GM21717 (cell line): ENCODE results near the gene CLTB.

Experiments used
- ATAC-seq: cut with Tn5 transposase; IDR thresholded peaks from one replicate; pipeline ENCODE4 v1.9.1; 2021; ENCODE audit warnings: mild to moderate bottlenecking, moderate library complexity; ENCODE audit not compliant: unreplicated experiment

Gene CLTB

GRCh38 chr5:176355400-176356178, 60.8 kb downstream of the CLTB start:
- no peak for ATAC-seq

DNA sequence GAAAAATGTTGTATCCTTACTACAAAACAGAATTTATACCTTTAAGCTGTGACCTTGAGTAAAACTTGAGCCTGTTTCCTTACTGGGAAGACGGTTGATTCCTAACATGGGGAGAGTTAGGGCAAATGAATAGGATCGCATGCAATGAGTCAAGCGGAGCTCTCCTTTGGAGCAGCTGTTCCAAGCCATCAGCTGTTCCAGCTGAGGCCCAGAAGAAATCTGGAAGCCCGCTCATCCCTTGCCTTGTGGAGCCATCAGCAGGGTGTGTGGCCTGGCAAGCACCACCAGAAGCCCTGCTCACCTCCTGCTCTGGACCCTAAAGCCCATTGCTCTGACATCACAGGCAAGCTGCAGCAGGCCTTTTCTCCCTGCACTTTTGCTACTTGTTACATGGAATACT, 62.8 kb downstream of the CLTB start:
- no peak for ATAC-seq

- ATAC-seq = peak; percentile 58
These were observed 64.0 kb downstream of the CLTB start for GRCh38 chr5:176352116-176352878.

DNA sequence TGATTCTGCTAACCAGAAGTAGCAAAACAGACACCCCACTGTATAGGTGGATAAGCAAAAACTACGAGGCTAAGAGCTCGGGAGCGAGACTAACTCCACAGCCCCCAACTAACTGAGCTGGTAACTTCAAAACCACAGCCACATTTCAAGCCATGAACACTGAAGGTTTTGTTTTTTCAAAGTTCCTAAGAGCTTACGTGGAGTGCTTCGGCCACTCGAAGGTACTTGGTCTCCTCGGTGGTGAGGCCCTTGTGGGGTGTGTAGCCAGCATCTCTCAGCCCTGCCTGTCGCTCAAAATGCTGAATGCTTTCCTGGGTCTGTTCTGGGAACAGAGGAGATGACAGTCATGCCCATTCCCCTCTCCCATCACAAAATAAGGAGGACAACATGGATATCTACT, 65.9 kb downstream of the CLTB start:
- ATAC-seq = no peak

- no peak for ATAC-seq
These were observed 73.4 kb downstream of the CLTB start for GRCh38 chr5:176342766-176343458.
